Epithelial cell of proximal tubule (primary cell): Measurements from ENCODE around the gene SCN7A. TPM values are rescaled to one million over a fixed set of nuclear protein-coding genes. Genes with fewer than 3 reads are reported as not detected.

Experiments
- DNase-seq: peaks from one replicate; pipeline ENCODE4 v3.0.0-alpha.2; 2011; ENCODE audit warnings: low read depth
- H3K4me3 ChIP-seq: 2 replicates; pipeline ENCODE4 v1.5.1; 2011; ENCODE audit warnings: low read depth, mild to moderate bottlenecking, low read length
- total RNA-seq: library from RNA; depleted of rRNA; stranded (reverse); fragments of >200 nt; gene quantifications from 2 replicates; pipeline ENCODE4 v1.2.3, GENCODE V29; 2015
- TF ChIP-seq, protein P1 (sequence below): conservative IDR thresholded peaks from 2 replicates; pipeline ENCODE4 v1.5.1; 2012; ENCODE audit warnings: low read depth, mild to moderate bottlenecking, low read length

SCN7A gene
- total RNA-seq, 1 donor from 2014 or later, result 1.3 TPM

DNA sequence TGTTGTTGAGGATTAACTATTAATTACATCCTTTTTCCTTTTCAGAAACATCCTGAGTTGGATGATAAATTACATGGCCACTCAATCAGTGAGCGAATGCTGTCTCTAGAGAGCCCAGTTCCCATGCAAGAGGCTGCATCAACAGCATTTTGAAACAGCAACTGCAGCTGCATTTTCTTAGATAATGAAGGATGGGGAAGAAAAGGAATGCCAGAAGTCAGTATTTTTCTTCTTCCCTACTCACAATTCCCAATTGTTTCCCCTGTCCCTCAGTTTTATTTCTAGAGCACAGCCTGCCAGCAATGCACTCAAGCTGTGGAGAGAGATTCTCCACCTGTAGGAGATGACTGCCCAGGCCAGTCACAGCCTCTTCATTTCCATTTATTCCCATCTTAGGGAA, 6.9 kb downstream of the SCN7A start:
- TF ChIP-seq, protein P1, sequence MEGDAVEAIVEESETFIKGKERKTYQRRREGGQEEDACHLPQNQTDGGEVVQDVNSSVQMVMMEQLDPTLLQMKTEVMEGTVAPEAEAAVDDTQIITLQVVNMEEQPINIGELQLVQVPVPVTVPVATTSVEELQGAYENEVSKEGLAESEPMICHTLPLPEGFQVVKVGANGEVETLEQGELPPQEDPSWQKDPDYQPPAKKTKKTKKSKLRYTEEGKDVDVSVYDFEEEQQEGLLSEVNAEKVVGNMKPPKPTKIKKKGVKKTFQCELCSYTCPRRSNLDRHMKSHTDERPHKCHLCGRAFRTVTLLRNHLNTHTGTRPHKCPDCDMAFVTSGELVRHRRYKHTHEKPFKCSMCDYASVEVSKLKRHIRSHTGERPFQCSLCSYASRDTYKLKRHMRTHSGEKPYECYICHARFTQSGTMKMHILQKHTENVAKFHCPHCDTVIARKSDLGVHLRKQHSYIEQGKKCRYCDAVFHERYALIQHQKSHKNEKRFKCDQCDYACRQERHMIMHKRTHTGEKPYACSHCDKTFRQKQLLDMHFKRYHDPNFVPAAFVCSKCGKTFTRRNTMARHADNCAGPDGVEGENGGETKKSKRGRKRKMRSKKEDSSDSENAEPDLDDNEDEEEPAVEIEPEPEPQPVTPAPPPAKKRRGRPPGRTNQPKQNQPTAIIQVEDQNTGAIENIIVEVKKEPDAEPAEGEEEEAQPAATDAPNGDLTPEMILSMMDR, result no peak
- DNase-seq, result no peak
- H3K4me3 ChIP-seq, result no peak overlapping the region

DNA sequence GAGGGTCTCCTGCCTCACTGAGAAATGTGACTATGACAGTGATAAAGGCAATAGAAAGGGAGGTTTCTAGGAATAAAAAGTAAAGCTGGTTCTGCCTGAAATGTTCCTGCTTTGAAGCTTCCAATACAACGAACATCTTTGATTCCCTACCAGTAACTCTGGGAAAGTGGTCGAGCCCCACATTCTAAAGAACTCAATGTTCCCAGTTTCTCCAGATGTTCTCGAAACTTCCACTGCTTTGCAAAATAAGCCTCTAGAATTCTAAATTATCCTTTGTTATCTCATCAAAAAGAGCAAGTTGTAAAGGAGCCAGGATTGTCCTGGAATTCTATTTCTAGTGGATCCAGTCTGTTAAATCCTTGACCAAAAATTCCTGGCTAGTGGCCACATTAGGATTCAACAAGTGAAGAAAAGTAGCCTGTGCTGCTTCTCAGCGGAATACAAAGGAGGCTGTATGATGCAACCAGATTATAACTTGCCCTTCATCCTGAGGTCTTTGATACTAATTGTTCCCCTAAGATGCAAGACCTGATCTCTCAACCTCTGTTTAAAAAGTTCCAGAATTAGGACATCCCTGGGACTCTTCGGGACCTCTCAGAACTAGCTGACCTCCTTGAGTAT, 8.4 kb downstream of the SCN7A start:
- no peak for DNase-seq
- H3K4me3 ChIP-seq, result no peak overlapping the region
- TF ChIP-seq, protein P1, result no peak

DNA sequence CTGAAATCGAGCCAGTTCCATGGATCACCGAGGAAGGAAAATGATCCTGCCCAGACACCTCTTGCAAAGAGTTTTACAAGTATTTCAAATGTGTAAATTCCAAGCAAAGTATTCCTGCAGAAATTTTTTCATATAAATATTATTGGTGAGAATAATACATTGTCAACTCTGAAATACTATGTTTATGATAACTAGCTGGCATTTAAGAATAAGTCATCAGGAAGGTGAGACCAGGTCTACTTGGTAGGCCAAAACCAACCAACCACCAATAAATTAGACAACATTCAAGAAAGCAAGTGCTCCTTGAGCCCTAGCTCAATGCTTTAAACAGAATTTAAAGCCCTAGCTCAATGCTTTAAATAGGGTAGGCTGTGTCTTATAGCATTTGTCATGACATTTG, 21.7 kb downstream of the SCN7A start:
- TF ChIP-seq, protein P1, result no peak
- DNase-seq, result no peak
- H3K4me3 ChIP-seq, result no peak overlapping the region

DNA sequence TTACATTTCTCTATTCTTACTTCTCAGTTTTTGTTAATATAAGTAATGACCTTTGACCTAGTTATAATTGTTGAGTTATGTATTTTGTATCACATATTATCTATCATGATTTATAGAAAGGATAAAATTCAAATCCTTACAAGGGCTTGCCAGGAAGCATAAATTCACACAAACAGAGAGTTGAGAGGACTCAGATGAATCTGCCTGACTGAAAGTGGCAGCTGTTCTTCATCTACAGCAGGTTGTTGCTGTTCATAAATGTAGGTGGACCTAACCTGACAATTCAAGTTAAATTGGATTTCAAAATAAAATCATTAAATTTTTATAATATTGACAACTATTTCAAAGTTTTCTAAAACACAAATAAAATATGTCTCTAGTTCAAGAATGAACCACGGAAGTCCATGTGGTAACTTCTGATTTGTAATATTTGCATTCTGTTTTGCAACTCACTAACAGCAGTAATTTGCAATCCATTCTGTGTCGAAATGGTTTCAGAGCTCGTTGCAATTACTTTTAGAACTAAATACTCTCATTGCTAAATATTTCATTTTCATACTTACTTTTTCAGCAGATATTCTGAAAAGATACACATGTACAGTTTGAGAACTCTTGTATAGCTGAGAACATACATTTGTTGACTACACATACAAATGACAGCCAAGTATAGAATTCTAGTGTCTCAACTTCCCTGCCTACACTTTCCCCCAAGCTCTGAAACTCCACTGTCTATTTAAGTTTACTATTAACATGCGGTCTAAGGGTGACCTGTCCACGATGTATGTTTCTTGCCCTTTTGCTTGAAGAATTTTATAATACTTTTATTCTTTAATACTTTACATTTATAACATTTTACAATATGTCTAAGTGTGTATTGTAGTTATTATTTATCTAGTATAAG, 25.7 kb downstream of the SCN7A start:
- DNase-seq, result no peak
- TF ChIP-seq, protein P1, result no peak
- no peak overlapping the region for H3K4me3 ChIP-seq

DNA sequence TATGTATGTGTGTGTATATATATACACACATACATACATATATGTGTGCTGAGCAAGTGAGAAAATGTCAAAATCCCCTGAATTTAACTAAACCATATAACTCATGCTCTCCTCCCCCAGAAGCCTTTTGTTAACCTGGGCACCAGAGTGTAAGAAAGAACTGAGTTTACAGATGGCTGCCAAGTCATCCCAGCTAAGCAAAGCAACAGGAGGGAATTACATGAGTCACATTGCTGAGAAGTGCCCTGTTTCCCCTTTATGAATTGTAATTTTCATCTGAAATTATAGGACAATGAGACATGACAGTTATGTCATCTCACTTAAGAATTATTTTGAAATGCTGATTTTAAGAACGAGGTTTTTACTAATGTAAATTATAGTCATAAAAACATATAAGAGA, 29.9 kb downstream of the SCN7A start:
- DNase-seq, result no peak
- TF ChIP-seq, protein P1, result no peak
- no peak overlapping the region for H3K4me3 ChIP-seq

DNA sequence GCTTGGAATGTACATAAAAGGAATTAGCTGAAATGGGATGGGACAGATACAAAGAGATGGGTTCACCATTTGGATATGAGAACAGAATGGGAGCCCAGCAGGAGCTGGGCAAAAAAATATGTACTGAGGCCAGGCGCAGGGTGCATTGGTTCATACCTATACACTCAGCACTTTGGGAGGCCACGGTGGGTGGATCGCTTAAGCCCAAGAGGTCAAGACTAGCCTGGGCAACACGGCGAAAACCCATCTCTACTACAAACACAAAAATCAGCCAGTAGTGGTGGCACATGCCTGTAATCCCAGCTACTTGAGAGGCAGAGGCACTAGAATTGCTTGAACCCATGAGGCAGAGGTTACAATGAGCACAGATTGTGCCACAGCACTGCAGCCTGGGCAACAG, 30.4 kb downstream of the SCN7A start:
- TF ChIP-seq, protein P1, result no peak
- H3K4me3 ChIP-seq, result no peak overlapping the region
- DNase-seq, result no peak
